A673 (cell line): ENCODE measurements around the gene DNMT3B. TPM values are rescaled to one million over a fixed set of nuclear protein-coding genes. Genes with fewer than 3 reads are reported as not detected.

ENCODE experiments used
- BruUV-seq: library from RNA; stranded (reverse); fragments of 400-500 nt; replicated peaks from 2 replicates; lab custom pipeline; 2021; lab: Mats Ljungman, UMichigan
- CTCF ChIA-PET: fragments of 300-600 bp; sonication (Branson Sonifier 250); formaldehyde crosslinking; loops from one replicate; lab custom pipeline; 2022; ENCODE audit warnings: antibody characterized with exemption; lab: Charles Lee
- POLR2A ChIA-PET: fragments of 300-600 bp; sonication (Branson Sonifier 250); formaldehyde crosslinking; loops from one replicate; lab custom pipeline; 2022; ENCODE audit warnings: antibody characterized with exemption; ENCODE audit not compliant: low non-redundant PET; lab: Charles Lee
- DNase-seq: peaks from one replicate; pipeline ENCODE4 v3.0.0-alpha.2; 2015; ENCODE audit warnings: low spot score
- H3K27ac ChIP-seq: fragments of 200-600 bp; sonication (generic); 2 replicates; pipeline ENCODE4 v1.5.1; 2016; ENCODE audit warnings: mixed run types, low read depth, mild to moderate bottlenecking, mixed read lengths, antibody characterized with exemption, low read length; ENCODE audit not compliant: poor library complexity, severe bottlenecking
- H3K27me3 ChIP-seq: fragments of 200-600 bp; sonication (generic); replicated peaks from 2 replicates; pipeline ENCODE4 v1.6.1; 2017; ENCODE audit warnings: mixed run types, low read depth, mild to moderate bottlenecking, mixed read lengths, antibody characterized with exemption, low read length; ENCODE audit not compliant: insufficient read depth, poor library complexity
- H3K36me3 ChIP-seq: fragments of 200-600 bp; sonication (generic); 2 replicates; pipeline ENCODE4 v1.6.1; 2016; ENCODE audit warnings: mixed run types, mild to moderate bottlenecking, mixed read lengths, antibody characterized with exemption, low read length; ENCODE audit not compliant: insufficient read depth, poor library complexity, severe bottlenecking
- H3K4me1 ChIP-seq: fragments of 200-600 bp; sonication (generic); 2 replicates; pipeline ENCODE4 v1.6.1; 2017; ENCODE audit warnings: mixed run types, mild to moderate bottlenecking, mixed read lengths, antibody characterized with exemption, low read length; ENCODE audit not compliant: insufficient read depth, poor library complexity, severe bottlenecking
- H3K4me3 ChIP-seq: fragments of 200-600 bp; sonication (generic); 2 replicates; pipeline ENCODE4 v1.5.1; 2016; ENCODE audit warnings: low read depth, mixed run types, mild to moderate bottlenecking, mixed read lengths, low read length; ENCODE audit not compliant: poor library complexity, severe bottlenecking
- H3K9me3 ChIP-seq: fragments of 200-600 bp; sonication (generic); 2 replicates; pipeline ENCODE4 v1.6.1; 2016; ENCODE audit warnings: mixed run types, low read depth, mild to moderate bottlenecking, mixed read lengths, antibody characterized with exemption, low read length; ENCODE audit not compliant: poor library complexity, severe bottlenecking
- CTCF ChIP-seq: fragments of 300-800, 200-600 bp; sonication (generic); conservative IDR thresholded peaks from 2 replicates; pipeline ENCODE4 v1.5.1; 2017; ENCODE audit warnings: low read depth, mild to moderate bottlenecking, antibody characterized with exemption, low read length, moderate library complexity, mixed read lengths
- EZH2 ChIP-seq: fragments of 200-600 bp; sonication (generic); IDR thresholded peaks from 2 replicates; pipeline ENCODE4 v1.6.1; 2017; ENCODE audit warnings: borderline replicate concordance, low read depth, mild to moderate bottlenecking, mixed read lengths, antibody characterized with exemption, low read length; ENCODE audit not compliant: poor library complexity, severe bottlenecking
- intact Hi-C: fragments of 100-400 bp; cut with micrococcal nuclease; formaldehyde crosslinking; loops from one replicate; pipeline ENCODE4 v1.10.0; 2022; ENCODE audit not compliant: unreplicated experiment
- total RNA-seq: library from RNA; stranded (reverse); gene quantifications from 2 replicates; pipeline ENCODE4 v1.2.3, GENCODE V29; 2021

The DNMT3B gene
- total RNA-seq, 1 experiment from 2014 or later, result 3.8 TPM

GRCh38 chr20:32847964-32848363 lies 85.8 kb downstream of the DNMT3B start:
- H3K27me3 ChIP-seq, result no peaks in the 10 kb centered on the region
- BruUV-seq, result no TSS peak
- intact Hi-C loops, result no loop called here
- H3K27ac ChIP-seq, result no peak overlapping the region
- no peak for DNase-seq
- no peaks in the 10 kb centered on the region for H3K9me3 ChIP-seq
- no peaks in the 10 kb centered on the region for H3K4me1 ChIP-seq
- H3K4me3 ChIP-seq, result no peak overlapping the region
- TF ChIP-seq EZH2 (no peak), CTCF (no peak)
- POLR2A ChIA-PET, result no interaction called here
- CTCF ChIA-PET, result no interaction called here
- H3K36me3 ChIP-seq, result peaks cover 65% of the 10 kb centered on the region

GRCh38 chr20:32848846-32849245 lies 86.7 kb downstream of the DNMT3B start:
- intact Hi-C loops, result no loop called here
- peaks cover 62% of the 10 kb centered on the region for H3K36me3 ChIP-seq

GRCh38 chr20:32849577-32849976 lies 87.4 kb downstream of the DNMT3B start:
- no peak for DNase-seq
- no TSS peak for BruUV-seq
- H3K4me3 ChIP-seq, result no peak overlapping the region
- intact Hi-C loops, result no loop called here
- ChIA-PET CTCF (no interaction called here), POLR2A (no interaction called here)
- H3K36me3 ChIP-seq, result peaks cover 62% of the 10 kb centered on the region
- H3K27ac ChIP-seq, result no peak overlapping the region
- TF ChIP-seq CTCF (no peak), EZH2 (no peak)
- H3K4me1 ChIP-seq, result no peaks in the 10 kb centered on the region
- no peaks in the 10 kb centered on the region for H3K9me3 ChIP-seq
- H3K27me3 ChIP-seq, result no peaks in the 10 kb centered on the region

More at GRCh38 chr20:32848846-32849245, 86.7 kb downstream of the DNMT3B start:
- Histone ChIP-seq H3K27me3 (no peaks in the 10 kb centered on the region), H3K9me3 (no peaks in the 10 kb centered on the region), H3K4me1 (no peaks in the 10 kb centered on the region), H3K27ac (no peak overlapping the region), H3K4me3 (no peak overlapping the region)
- ChIA-PET POLR2A (no interaction called here), CTCF (no interaction called here)
- TF ChIP-seq CTCF, result no peak
- DNase-seq, result no peak
- no TSS peak for BruUV-seq
